ENCODE results near the gene TMEM175. TPM values are rescaled to one million over a fixed set of nuclear protein-coding genes. Genes with fewer than 3 reads are reported as not detected.

Gene TMEM175
- total RNA-seq, 2 donors from 2014 or later: 40.2 to 65.3 TPM

GRCh38 chr4:909131-909571, 23.1 kb upstream of the TMEM175 start:
- Histone ChIP-seq H3K4me1 (no peaks in the 10 kb centered on the region), H3K9me3 (no peaks in the 10 kb centered on the region), H3K27me3 (no peaks in the 10 kb centered on the region), H3K27ac (no peak overlapping the region), H3K4me3 (no peak overlapping the region), H3K36me3 (replicated peaks in 1 of 2; ENCODE audit: insufficient read depth in 1 of 2, low read depth in 2 of 2) (peaks cover 0 to 11% of the 10 kb centered on the region in 2 donors)
- intact Hi-C loops (cut with DNase I): no loop called here
- DNase-seq (no peak), ATAC-seq (no peak)
- TF ChIP-seq CTCF (IDR thresholded peaks at IDR 0.05) (no peak), POLR2A (IDR thresholded peaks at IDR 0.05) (no peak)
- 94 to 96% methylated on average over 26 of the region's 26 CpGs for WGBS, 2 donors

- peaks cover 0 to 11% of the 10 kb centered on the region in 2 donors for H3K36me3 ChIP-seq (replicated peaks in 1 of 2; ENCODE audit: insufficient read depth in 1 of 2, low read depth in 2 of 2)
- H3K9me3 ChIP-seq: no peaks in the 10 kb centered on the region
- H3K27me3 ChIP-seq: no peaks in the 10 kb centered on the region
- H3K4me1 ChIP-seq: no peaks in the 10 kb centered on the region
- H3K4me3 ChIP-seq: no peak overlapping the region
- intact Hi-C loops (cut with DNase I): no loop called here
- WGBS, 2 donors: 96 to 97% methylated on average over 6 to 12 of the region's 12 CpGs
- ATAC-seq (no peak), DNase-seq (no peak)
- H3K27ac ChIP-seq: no peak overlapping the region
- TF ChIP-seq POLR2A (IDR thresholded peaks at IDR 0.05): no peak
- no peak for TF ChIP-seq CTCF (IDR thresholded peaks at IDR 0.05)
Observed at GRCh38 chr4:909821-910220, 22.4 kb upstream of the TMEM175 start.

- intact Hi-C loops (cut with DNase I): no loop called here
- Histone ChIP-seq H3K9me3 (no peaks in the 10 kb centered on the region), H3K36me3 (replicated peaks in 1 of 2; ENCODE audit: insufficient read depth in 1 of 2, low read depth in 2 of 2) (peaks cover 0 to 11% of the 10 kb centered on the region in 2 donors), H3K4me3 (no peak overlapping the region), H3K4me1 (no peaks in the 10 kb centered on the region), H3K27ac (no peak overlapping the region), H3K27me3 (no peaks in the 10 kb centered on the region)
- no peak for DNase-seq
- no peak for ATAC-seq
- 91% methylated on average over 14 to 24 of the region's 26 CpGs for WGBS, 2 donors
- no peak for TF ChIP-seq POLR2A (IDR thresholded peaks at IDR 0.05)
- no peak for TF ChIP-seq CTCF (IDR thresholded peaks at IDR 0.05)
Observed at GRCh38 chr4:910366-911091, 21.7 kb upstream of the TMEM175 start.

GRCh38 chr4:911221-911751, 21.0 kb upstream of the TMEM175 start:
- Histone ChIP-seq H3K4me3 (no peak overlapping the region), H3K27ac (no peak overlapping the region), H3K27me3 (no peaks in the 10 kb centered on the region), H3K9me3 (no peaks in the 10 kb centered on the region), H3K4me1 (no peaks in the 10 kb centered on the region), H3K36me3 (replicated peaks in 1 of 2; ENCODE audit: insufficient read depth in 1 of 2, low read depth in 2 of 2) (peaks cover 0 to 11% of the 10 kb centered on the region in 2 donors)
- ATAC-seq: no peak
- DNase-seq: no peak
- no peak for TF ChIP-seq POLR2A (IDR thresholded peaks at IDR 0.05)
- TF ChIP-seq CTCF (IDR thresholded peaks at IDR 0.05): no peak
- intact Hi-C loops (cut with DNase I): no loop called here
- WGBS, 2 donors: 92% methylated on average over 18 to 19 of the region's 23 CpGs

Measured in body of pancreas (tissue), 4 donors.